GM19240 (cell line): ENCODE results near the gene DOCK1.
"Not testable (repeated sequence)": the region's sequence is repeated elsewhere in the genome, so short reads cannot be mapped to it uniquely, and the experiment has no call there.

Source experiments
- DNase-seq: peaks from one replicate; pipeline ENCODE4 v3.0.0; 2011; ENCODE audit warnings: low spot score; ENCODE audit not compliant: insufficient read length

DOCK1 gene

DNA sequence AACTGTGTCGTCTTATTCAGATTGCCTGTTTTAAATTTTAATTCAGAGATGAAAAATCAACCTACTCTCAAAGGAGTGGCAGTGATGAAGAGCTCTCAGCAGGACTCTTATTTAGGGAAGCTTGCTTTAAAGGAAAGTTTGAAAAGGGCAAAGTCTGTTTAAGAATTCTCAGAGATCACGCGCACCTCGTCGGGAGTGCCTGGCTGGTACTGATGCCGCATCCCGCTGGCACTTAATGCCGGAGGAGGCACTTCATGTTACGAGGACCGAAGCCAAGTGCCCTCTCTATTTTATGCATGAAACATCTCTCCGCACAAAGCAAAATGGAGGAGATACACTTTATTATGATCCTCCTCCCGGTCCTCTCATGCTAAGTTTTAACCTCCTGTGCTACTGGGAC lies 362.2 kb downstream of the DOCK1 start:
- DNase-seq, result no peak

DNA sequence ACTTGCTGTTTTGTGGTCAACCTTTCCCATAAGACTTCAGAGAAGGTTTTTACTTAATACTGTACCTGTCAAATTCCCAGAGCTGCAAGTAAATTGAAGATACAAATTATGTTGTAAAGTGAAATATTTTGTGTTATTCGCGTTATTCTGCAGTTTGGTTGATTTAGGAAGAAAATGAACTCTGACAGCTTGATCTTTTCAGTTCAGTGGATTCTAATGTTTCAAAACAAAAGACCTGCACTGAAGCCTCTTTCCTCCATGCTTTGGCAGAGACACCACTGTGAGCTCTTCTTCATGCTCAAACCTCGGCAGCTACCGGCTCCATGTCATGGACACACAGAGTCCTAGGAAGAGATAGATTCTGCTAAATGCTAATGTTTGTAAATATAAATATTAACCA lies 366.8 kb downstream of the DOCK1 start:
- DNase-seq, result no peak

DNA sequence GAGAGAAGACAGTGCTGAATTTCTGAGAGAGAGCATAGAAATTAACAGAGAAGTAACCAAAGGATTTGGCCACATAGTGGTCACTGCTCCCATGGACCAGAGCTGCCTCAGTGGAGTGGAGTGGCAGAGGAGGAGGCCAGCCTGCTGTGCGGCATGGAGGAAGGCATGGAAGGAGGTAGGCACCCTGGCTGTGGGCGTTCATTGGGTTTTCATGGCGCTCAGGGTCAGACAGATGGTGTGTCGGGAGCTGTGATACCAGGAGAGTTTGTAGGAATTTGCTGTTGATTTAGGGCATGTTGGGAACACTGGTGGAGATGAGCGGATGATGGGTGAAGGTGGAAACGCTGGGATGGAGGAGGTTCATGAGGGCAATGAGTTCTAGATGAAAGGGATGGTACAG lies 370.0 kb downstream of the DOCK1 start:
- no peak for DNase-seq

DNA sequence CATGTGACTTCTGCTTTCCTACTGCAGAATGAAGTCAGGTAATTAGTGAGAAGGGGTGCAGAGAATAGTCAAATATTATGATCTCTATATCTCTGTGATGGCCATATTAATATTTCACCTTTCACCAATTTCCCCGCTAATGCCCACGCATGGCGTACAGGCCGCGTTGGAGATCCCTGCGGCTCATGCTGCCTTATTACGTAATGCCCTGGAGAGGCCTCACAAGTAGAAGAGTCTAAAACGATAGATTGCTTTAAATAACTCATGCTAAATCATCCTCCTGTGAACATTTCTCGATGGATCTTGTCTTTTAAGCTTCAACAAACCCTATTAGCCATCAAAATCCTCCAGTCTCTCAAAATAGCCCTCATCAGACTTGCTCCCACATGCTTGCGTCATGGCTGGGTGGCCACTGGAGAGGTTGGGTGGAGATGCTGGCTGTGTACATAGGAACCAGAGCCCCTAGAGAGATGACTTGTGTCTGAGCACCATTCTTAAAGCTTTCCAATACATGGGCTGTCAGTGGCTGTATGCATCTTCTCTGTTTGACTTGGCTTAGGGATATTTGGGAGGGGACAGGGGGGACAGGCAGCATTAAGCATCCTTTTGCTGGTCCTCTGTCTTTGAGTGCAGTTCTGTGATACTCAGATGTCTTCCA lies 370.7 kb downstream of the DOCK1 start:
- no peak for DNase-seq

DNA sequence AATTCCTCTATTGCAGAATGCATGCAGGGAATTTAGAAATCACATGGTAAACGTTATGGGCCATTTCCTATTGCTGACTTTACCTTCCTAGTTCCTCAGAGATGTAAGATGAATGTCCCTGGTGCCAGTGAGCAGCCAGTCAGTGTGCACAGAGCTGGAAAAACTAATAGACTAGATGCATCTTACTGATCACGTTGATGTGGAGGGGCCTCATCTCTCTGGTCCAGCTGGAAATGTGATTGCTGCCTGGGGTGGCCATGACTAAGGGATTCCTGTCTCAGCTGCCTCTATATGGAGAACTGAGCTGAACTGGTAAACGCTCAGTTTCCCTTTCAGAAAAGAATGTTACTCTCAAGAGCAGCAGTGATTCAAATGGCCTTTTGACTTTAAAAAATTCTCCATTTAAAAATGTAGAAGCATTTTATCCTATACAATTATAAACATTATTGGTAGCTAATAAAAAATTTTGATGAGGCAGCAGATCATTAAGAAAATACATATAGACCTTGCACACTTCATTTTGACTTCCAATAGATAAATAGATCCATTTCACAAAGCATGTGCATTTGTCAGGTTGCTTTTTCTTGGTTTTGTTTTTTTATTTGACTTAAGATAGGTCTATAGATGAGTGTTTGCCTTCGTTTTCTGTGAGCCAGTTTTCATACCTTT lies 371.7 kb downstream of the DOCK1 start:
- DNase-seq, result no peak

DNA sequence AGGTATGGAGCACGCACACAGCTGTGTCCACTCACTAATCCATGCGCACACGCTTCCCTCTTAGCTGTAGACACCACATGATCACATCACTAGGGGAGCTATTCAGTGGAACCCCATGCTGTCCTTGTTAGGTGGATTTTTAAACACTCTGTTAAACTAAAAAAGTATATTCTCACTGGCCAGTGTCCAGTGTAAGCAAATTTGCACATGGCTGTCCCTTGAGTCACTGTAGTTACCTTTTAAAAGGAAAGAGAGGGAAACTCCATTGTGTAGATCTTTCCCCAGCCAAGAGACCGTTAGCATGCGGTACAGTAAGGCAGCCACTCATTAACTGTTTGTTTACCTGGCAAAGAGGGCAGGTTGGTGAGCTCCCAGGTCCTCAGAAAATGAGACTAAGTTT lies 372.8 kb downstream of the DOCK1 start:
- DNase-seq, result no peak

DNA sequence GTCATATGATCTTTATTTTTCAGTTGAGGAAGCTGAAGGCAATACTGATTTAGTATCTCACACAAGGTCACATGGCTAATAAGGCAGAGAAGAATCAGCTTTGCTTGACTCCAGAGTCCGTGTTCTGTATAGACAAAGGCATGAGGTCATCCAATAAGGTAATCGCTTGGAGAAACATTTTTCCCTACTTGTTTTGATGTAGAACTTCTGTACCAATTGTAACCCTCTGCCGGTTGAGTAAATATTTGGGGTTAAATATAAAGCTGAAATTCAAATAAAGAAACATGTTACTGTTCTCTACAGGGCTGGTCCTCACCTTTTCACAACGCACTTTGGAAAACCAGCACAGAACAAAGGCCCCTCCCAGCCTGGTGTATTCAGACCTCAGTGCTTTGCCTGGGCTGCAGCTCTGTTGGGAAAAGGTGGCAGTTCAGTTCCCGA lies 374.1 kb downstream of the DOCK1 start:
- no peak for DNase-seq

DNA sequence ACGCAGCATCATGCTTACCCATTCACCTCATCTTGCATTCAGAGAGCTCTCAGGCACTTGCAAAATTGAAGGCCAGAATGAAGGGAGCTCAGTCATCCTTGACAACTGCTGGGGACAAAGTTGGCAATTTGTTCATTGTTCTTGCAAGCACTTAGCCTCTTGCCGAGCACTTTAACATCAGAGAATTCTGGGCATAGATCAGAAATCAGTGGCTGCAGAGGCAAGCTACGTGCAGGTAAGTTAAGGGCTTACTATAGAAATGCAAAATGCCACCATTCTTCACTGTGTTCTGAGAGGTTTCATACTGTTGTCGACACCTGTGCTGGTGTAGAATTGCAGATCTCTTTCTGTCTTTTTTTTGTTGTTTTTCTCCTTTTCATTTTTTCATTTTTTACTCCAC lies 375.2 kb downstream of the DOCK1 start:
- no peak for DNase-seq

DNA sequence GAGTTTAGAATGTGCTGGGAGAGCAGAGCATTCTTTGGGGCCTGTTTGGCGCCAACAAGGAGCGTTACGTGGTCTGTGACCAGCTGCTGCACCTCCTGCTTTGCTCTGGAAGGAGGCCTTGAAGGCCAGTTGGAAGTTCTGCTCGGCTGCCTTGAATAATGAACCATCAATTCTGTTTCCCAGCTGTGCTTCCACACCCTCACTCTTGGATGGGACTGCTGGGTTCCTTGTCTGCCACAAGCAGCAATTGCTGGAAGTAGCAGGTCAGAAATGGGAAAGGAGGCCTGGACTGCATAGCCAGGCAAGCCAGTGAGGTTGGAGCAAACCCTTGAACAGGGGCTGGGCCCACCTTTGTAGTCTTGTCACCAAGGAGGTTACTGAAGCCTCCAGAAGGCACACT lies 377.8 kb downstream of the DOCK1 start:
- DNase-seq, result no peak

DNA sequence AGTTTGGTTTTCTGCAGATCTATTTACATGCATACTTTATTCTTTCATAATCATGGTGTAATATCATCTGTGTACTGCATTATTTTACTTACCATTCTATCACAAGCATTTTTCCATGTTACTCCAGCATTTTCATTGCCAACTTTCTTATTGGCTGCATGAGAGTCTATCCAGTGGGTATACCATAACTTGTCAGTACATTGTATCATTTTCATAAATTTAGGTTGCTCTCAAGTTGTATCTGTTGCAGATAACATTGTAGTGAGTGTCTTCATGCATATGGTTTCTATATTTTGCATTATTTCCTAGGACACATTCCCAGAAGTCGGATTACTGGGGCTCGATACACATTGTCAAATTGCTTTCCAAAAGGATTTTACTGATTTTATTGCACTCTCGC lies 378.3 kb downstream of the DOCK1 start:
- DNase-seq, result no peak

DNA sequence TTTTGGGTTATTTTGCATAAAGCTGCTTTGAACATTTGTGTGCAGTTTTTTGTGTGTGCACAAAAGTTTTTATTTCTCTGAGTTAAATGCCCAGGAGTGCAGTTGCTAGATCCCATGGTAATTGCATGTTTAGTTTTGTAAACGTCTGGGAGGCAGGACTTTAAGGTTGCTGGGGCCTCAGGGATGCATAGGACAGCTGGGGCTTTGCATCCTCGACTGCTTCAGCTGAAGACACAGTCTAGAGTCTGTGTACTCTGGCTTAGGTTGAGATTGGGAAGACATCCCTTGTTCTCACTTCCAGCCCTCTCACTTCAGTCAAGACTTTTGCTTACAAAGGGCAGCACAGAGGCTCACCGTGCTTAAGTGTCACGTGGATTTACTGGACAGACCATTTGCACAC lies 385.6 kb downstream of the DOCK1 start:
- no peak for DNase-seq

DNA sequence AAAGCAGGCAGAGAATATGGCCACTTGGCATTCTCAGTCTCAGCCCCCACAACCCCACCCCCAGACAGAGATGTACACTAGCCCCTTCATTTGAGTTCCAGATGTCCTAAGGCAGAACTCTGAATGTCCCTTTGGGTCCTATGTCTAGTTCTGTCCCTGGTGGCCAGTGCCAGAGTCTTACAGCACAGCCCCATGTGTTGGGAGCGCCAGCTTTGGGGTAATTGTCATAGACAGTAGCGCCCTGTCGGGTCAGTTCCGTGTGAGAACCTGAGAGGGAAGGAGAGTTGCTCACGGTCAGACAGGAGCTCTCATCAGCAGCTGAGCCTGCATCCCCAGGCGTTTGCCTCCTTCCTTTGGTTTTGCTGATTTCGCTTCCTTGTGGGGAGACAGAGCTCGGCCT lies 386.1 kb downstream of the DOCK1 start:
- no peak for DNase-seq

DNA sequence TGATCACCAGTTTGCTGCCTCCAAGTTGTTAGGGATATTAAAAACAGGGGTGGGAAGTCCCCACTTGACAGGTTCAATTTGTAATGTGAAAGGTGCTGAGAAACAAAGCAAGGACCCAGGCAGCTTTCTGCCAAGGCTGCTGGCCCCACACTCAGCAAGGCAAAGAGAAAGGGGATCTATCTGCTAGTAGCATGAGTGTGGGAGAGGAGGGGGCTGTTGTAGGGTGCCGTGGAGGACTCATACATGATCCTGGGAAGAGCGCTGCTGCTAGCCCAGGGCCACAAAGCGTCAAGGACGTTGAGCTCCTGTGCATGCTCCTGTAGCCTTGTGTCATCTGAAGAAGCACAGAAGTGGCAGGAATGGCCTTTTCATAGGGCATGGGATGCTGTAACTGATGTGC lies 387.7 kb downstream of the DOCK1 start:
- DNase-seq, result no peak

DNA sequence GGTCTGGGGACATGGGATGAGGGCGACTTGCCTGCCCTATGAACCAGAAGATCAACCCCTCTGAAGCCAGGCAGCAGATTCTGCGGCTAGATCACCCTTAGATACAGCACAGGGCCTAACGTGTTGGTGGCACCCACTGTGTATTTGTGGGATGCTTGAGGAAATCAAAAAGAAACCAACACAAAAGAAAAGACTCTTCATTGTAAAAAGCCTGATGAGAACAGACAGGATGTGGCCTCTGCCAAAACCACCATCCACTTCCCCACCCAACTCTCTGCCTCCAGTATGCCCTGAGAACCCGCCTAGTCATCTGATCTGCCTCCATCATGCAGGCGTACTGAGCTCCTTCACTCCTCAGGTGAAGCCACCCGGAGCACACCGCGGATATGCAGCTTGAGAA lies 388.4 kb downstream of the DOCK1 start:
- DNase-seq, result no peak

DNA sequence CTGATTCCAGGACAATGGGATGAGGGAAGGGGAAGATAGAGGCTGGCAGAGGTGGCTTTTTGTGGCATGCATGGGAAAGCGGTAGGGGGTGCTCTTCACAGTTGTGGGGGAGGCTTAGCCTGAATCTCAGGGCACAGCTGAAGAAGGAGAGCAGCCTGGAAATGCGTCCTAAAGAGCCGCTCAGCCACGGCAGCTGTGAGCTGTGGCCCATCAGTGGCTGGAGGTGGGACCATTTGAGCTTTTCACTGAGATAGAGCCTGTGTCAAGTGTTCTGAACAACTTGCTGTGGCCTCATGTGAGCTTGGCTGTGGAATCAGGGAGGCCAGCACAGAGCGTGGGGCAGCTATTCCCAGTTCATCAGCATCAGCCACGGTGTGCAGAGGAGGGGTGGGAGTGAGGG lies 391.5 kb downstream of the DOCK1 start:
- no peak for DNase-seq

DNA sequence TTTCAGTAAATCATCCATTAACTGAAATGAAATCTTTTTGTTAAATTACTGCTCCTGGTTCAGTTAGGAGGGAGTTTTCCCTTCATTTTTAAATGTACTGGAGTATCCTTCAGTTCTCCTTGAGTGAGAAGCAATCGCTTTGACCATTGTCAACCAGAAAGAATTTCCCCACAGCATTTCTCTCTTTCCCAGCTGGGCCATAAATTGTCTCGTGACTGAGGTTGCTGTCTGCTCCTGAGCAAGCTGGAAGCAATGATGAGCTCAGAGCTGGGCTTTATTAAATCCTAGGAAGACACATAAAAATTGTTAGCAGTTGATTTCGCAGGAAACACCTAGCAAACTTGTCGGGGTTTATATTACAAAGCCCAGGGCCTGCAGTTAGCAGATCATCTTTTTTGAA lies 393.2 kb downstream of the DOCK1 start:
- DNase-seq, result no peak

DNA sequence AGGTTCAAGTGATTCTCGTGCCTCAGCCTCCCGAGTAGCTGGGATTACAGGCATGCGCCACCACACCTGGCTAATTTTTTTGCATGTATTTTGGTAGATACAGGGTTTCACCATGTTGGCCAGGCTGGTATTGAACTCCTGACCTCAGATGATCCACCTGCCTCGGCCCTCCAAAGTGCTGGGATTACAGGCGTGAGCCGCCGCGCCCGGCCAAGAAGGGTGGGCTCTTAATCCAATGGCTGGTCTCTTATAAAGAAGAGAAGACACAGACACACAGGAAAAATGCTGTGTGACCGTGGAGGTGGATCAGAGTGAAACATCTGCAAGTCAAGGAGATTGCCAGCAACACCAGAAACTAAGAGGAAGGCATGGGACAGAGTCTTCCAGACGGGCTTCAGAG lies 394.0 kb downstream of the DOCK1 start:
- DNase-seq, result not testable (repeated sequence)

DNA sequence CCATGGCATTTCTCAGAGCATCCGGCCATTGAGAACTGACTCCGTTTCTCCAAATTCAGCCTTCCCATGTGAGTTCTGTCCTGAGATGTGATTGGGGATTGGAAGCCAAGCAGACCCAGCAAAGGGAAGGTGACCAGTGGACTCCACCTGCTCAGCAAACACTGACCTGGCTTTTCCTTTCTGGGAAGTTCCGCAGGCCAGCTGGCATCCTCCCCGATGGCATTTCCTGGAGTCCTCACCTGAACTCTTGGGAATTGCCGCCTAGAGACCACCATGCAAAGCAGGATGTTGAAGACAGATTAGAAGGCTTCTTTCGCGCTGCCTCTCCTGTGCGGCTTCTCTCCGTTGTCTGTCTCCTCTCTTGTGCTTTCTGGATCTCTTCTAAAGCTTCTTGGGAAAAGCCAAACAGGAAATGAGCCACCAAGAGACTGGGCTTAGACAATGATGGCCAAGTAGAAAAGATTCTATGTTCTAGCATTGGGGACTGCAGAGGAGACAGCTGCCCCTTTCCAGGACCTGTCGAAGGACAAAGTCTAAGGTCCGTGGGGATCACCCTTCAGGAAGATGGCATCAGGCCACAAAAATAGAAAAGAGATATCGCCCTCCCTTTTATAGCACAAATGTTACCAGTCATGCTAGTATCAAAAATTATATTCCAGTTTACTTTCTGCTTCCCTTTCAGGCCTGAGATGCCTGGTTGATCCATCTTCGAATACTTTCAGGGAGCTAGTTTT lies 394.9 kb downstream of the DOCK1 start:
- no peak for DNase-seq

DNA sequence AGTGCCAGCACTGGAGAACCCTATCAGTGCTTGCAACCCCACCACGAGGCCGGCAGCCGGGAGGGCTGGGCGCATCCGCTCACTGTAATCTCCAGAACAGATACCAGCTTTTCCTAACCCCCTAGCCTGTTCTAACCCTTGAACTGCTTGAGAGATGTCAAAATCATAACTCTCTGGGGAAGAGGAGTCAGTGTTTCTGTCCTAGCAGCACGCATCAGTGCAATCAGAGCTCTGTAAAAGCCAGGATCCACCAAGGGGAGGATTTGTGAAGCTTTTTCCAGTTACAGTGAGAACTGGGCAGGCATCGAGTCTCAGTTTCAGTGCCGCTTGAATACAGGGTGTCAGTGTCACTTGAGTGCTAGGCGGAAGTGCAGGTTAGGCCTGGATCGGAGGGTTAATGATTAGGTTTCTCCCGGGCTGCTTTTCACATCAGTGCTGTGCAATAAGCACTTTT lies 395.7 kb downstream of the DOCK1 start:
- no peak for DNase-seq

DNA sequence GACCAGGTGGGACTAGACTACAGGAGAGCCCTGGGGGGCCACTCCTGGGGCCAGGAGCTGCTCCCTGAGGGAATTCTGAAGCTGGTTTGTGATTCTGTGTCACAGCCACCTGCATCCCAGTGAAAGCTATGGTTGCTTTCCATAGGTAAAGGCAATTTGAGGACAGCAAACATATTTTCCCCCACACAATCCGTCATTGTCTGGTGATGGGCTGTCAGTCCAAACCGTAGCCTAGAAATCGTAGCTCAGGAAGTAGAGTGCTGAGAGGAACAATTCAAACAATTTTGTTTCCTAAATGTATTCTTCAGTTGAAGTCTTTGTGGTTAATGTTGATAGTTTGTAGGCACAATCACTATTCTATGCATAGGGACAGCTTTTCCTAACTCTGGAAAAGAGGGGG lies 397.1 kb downstream of the DOCK1 start:
- DNase-seq, result no peak

DNA sequence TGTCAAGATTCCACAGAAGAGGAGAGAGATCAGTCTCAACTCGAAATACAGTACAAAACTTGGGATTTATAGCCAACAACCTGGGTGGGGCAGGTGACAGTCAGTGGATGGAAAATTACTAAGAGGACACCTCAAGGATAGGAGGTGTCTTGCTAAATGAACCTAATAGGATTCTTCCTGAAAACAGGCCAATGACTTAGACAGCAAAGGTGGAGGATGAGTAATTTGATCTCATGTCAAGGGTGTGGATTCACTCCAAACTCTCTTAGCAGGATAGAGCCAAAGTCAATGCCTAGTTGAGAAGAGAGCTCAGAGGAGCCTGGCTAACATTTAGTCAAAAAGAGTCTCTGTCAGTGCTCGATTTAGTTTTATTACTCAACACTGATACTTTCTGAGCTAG lies 397.9 kb downstream of the DOCK1 start:
- DNase-seq, result no peak

DNA sequence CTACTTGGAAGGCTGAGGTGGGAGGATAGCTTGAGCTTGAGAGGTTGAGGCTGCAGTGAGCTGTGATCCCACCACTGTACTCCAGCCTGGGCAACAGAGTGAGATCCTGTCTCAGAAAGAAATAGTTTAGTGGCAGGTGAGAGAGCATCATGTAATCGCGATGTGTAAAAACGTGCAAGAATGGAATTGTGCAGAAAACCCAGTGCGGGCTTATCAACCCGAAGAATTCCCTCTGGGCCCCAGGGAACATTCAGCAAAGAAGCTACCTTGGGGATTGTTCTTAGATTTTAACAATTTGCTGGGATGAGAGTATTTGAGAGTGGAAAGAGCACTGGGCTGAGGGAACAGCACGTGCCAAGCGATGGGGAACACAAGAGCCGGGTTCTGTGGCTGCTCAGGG lies 398.5 kb downstream of the DOCK1 start:
- DNase-seq, result no peak

DNA sequence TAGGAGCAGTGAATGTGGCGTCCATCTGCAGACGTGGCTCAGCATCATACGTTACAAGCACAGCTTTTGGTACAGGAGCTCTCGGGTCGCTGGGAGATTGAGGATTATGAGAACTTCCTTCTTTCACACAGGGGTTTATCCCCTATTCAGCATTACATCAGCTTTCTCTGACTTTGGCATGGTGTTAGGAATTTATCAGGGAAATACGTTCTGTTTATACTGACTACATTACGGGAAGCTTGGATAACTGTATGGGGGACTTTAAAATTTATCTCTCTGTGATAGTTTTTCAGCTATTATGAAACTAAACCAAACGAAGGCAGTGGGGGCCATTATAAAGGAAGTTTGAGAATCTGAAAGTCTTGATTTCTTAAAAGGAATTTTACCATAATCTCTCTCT lies 401.3 kb downstream of the DOCK1 start:
- no peak for DNase-seq
